Ovary (tissue), 3 donors: ENCODE data around the gene DYNC1LI1.

ENCODE experiments used
- EP300 ChIP-seq: sonication (generic); formaldehyde crosslinking; IDR thresholded peaks from one replicate; pipeline ENCODE4 v1.6.1; 2017; ENCODE audit warnings: antibody characterized with exemption
- POLR2A ChIP-seq: fragments of 450-650 bp; IDR thresholded peaks from one replicate; pipeline ENCODE4 v1.6.1; 2017; ENCODE audit warnings: antibody characterized with exemption, mild to moderate bottlenecking, moderate library complexity
- TF ChIP-seq, protein P1 (sequence below), 3 donors: fragments of 450-650 bp in 2 of 3; fragments of 200-600 bp in 1 of 3; IDR thresholded peaks; one replicate each; pipeline versions ENCODE4 v1.5.1 to v1.8.0; 2016 to 2022; ENCODE audit warnings: antibody characterized with exemption in 3 of 3, mild to moderate bottlenecking in 1 of 3
- donor health status: DM: no; HTN: no; CAD: no.

GRCh38 chr3:32531010-32531647, 39.5 kb downstream of the DYNC1LI1 start:
- TF ChIP-seq EP300 (no peak), POLR2A (no peak)
- TF ChIP-seq, protein P1, sequence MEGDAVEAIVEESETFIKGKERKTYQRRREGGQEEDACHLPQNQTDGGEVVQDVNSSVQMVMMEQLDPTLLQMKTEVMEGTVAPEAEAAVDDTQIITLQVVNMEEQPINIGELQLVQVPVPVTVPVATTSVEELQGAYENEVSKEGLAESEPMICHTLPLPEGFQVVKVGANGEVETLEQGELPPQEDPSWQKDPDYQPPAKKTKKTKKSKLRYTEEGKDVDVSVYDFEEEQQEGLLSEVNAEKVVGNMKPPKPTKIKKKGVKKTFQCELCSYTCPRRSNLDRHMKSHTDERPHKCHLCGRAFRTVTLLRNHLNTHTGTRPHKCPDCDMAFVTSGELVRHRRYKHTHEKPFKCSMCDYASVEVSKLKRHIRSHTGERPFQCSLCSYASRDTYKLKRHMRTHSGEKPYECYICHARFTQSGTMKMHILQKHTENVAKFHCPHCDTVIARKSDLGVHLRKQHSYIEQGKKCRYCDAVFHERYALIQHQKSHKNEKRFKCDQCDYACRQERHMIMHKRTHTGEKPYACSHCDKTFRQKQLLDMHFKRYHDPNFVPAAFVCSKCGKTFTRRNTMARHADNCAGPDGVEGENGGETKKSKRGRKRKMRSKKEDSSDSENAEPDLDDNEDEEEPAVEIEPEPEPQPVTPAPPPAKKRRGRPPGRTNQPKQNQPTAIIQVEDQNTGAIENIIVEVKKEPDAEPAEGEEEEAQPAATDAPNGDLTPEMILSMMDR (IDR thresholded peaks at IDR 0.05): no peak
